HCT116 (cell line): ENCODE data around the gene NAV1.

Experiments used
- ATF3 ChIP-seq: IDR thresholded peaks from 2 replicates; pipeline ENCODE4 v1.6.1; 2012
- CEBPB ChIP-seq: IDR thresholded peaks from 2 replicates; pipeline ENCODE4 v1.6.1; 2012; ENCODE audit warnings: low read depth
- EZH2 ChIP-seq: fragments of 200-600 bp; sonication (generic); IDR thresholded peaks from 2 replicates; pipeline ENCODE4 v1.6.1; 2017; ENCODE audit warnings: antibody characterized with exemption, mixed run types
- POLR2A ChIP-seq: IDR thresholded peaks from 2 replicates; pipeline ENCODE4 v1.7.0; 2011; ENCODE audit warnings: borderline replicate concordance; ENCODE audit not compliant: insufficient read depth, insufficient read length; ENCODE audit errors: extremely low read depth
- POLR2AphosphoS5 ChIP-seq: IDR thresholded peaks from 2 replicates; pipeline ENCODE4 v1.6.1; 2011; ENCODE audit warnings: mild to moderate bottlenecking, low read depth, low read length, moderate library complexity
- SP1 ChIP-seq: IDR thresholded peaks from 2 replicates; pipeline ENCODE4 v1.6.1; 2012; ENCODE audit warnings: low read depth
- ZFX ChIP-seq: fragments of 450-650 bp; IDR thresholded peaks from 2 replicates; pipeline ENCODE4 v1.6.1; 2017
- TF ChIP-seq, protein P1 (sequence below), 3 experiments: fragments of 200-600 bp in 1 of 3; sonication (generic) in 1 of 3; IDR thresholded peaks in 2 of 3; conservative IDR thresholded peaks in 1 of 3; 2 replicates each; pipeline ENCODE4 v1.5.1; 2012 to 2017; ENCODE audit warnings: low read depth in 2 of 3, low read length in 2 of 3, antibody characterized with exemption in 1 of 3, borderline replicate concordance in 1 of 3, control low read depth in 1 of 3, mild to moderate bottlenecking in 1 of 3, mixed read lengths in 1 of 3, mixed run types in 1 of 3, moderate library complexity in 1 of 3; ENCODE audit not compliant: insufficient read depth in 1 of 3

DNA sequence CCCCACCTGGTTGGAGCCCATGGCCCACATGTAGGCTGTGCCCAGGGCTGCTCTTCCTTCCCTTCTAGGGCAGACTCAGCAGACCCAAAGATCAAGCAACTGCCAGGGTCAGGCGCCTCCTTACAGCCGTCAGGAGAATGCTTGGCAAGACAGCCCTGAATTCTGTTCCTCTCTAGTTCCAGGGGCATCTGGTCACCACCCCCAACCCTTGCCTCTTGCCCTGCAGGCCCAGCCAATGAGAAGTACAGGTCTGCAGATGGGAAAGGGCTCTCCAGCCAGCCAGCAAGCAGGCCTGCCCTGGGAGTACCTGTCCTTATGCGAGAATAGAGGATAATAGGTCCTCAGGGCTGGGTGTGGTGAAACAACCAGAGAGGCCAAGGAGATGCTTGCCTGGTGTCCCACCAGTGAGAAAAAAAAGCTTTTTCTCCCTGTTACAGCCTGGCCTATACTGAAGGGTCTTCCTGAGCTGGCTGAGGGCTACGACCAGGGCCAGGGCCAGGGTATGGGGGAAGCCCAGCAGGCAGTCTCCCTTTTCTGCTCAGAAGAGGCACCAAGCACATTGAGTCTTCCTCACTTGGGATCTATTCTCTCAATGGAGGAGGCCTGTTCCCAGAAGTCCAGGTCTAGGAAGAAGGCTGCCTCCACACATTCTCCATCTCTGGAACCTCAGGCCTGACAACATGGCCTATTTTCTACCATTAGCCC lies 31.4 kb downstream of the NAV1 start:
- TF ChIP-seq, protein P1, sequence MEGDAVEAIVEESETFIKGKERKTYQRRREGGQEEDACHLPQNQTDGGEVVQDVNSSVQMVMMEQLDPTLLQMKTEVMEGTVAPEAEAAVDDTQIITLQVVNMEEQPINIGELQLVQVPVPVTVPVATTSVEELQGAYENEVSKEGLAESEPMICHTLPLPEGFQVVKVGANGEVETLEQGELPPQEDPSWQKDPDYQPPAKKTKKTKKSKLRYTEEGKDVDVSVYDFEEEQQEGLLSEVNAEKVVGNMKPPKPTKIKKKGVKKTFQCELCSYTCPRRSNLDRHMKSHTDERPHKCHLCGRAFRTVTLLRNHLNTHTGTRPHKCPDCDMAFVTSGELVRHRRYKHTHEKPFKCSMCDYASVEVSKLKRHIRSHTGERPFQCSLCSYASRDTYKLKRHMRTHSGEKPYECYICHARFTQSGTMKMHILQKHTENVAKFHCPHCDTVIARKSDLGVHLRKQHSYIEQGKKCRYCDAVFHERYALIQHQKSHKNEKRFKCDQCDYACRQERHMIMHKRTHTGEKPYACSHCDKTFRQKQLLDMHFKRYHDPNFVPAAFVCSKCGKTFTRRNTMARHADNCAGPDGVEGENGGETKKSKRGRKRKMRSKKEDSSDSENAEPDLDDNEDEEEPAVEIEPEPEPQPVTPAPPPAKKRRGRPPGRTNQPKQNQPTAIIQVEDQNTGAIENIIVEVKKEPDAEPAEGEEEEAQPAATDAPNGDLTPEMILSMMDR (IDR thresholded peaks at IDR 0.05 in 2 of 3, conservative IDR thresholded peaks at IDR 0.05 in 1 of 3; ENCODE audit: borderline replicate concordance in 1 of 3, insufficient read depth in 1 of 3, low read depth in 2 of 3, low read length in 2 of 3) = no peak
- TF ChIP-seq POLR2AphosphoS5 (no peak), POLR2A (no peak), ATF3 (no peak), SP1 (no peak), ZFX (no peak), EZH2 (no peak), CEBPB (no peak)
